ENCODE results near the gene RRP7A.
"Not testable (repeated sequence)": the region's sequence is repeated elsewhere in the genome, so short reads cannot be mapped to it uniquely, and the experiment has no call there.

The RRP7A gene

GRCh38 chr22:42535082-42535731 lies 15.6 kb upstream of the RRP7A start:
- DNase-seq, result not testable (repeated sequence)

GRCh38 chr22:42533638-42533977 lies 14.0 kb upstream of the RRP7A start:
- no peak for DNase-seq

- DNase-seq, result not testable (repeated sequence)
Observed at GRCh38 chr22:42531401-42532084, 11.9 kb upstream of the RRP7A start.

GRCh38 chr22:42529435-42529834 lies 9.8 kb upstream of the RRP7A start:
- not testable (repeated sequence) for DNase-seq

DNA sequence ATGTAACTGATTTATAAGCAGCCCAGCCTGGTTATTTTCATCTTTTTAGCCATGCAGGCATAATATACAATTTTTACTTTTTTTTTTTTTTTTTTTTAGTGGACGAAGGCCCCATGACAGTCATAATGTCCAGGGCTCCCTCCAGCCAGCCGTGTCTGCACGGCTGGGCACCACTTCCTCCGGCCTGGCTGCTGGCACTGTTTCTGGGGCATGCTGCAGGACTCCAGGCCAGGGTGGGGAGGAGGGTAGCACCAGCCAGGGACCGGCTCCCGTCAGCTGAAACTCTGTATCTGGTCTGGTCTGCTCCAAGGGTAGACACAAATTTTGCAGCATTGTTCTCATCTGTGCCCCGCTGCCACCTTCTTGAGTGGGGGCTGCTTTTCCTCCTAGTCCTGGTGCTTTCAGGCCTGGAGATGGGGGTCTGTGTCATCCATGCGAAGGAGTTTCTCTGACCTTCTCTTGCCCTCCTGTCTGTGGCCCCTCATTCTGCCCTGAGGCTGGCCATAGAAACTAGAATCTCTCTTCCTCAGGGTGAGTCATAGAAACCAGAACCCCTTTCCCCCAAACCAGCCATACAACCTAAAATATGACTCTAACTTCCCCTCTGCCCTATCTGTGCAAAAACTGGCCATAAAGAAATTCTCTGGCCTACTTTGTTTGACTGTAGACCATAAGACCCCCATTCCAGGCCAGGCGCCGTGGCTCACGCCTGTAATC lies 9.2 kb upstream of the RRP7A start:
- no peak for DNase-seq

- no peak for DNase-seq
Observed at GRCh38 chr22:42522546-42522945, 3.0 kb upstream of the RRP7A start.

DNA sequence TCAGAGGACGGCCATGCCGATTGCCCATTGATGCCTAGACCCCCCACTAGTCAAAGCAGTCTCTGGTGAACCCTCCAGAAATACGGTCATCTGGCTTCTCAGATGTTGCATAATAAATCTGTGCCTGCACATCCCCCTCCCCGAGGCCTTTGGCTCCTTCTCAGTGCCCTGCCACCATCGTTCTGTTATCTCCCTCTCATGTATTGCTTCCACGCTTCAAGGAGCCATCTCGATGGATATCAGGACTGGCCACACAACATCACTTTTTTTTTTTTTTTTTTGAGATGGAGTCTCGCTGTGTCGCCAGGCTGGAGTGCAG lies 1.6 kb upstream of the RRP7A start:
- no peak for DNase-seq

GRCh38 chr22:42518638-42519524 lies 715 bp downstream of the RRP7A start:
- DNase-seq, result not testable (repeated sequence)

GRCh38 chr22:42517103-42517502 lies 2.5 kb downstream of the RRP7A start:
- not testable (repeated sequence) for DNase-seq

- no peak for DNase-seq
Observed at GRCh38 chr22:42515896-42516295, 3.7 kb downstream of the RRP7A start.

DNA sequence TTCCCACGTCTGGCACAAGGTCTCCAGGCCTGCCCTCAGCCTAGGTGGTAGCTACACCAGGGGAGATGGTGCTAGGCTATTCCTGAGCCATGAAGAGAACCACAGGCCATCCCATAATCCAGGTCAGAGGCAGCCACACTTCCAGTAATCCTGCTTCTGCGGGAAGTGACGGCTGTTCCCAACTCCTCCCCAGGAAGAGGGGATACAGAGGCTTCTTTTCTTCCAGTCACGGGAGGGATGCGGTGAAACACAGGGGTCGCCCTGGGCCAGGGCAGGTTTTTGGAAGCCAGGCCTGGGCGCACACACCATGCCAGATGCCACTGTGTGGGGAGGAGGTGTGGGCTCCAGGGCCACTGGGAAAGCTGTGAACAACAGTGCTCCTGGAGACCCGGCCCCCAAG lies 4.3 kb downstream of the RRP7A start:
- not testable (repeated sequence) for DNase-seq

DNA sequence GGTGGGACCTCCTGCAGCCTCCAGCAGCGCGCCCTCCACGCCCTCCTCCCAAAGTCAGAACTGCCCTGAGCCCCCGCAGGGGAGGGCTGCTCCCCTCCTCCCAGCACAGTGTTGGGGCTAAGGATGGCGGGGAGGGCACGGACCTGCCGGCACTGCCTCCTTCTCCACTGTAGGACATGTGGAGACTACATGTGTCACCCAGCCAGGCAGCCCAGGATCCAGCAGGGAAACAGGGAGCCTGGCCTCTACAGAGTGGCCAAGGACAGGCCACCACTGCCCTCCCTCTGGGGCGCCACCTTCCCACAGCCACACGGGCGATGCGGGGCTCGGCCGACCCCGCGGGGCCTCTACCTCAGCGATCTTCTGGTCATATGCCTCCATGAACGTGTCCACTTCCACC lies 5.3 kb downstream of the RRP7A start:
- not testable (repeated sequence) for DNase-seq

DNA sequence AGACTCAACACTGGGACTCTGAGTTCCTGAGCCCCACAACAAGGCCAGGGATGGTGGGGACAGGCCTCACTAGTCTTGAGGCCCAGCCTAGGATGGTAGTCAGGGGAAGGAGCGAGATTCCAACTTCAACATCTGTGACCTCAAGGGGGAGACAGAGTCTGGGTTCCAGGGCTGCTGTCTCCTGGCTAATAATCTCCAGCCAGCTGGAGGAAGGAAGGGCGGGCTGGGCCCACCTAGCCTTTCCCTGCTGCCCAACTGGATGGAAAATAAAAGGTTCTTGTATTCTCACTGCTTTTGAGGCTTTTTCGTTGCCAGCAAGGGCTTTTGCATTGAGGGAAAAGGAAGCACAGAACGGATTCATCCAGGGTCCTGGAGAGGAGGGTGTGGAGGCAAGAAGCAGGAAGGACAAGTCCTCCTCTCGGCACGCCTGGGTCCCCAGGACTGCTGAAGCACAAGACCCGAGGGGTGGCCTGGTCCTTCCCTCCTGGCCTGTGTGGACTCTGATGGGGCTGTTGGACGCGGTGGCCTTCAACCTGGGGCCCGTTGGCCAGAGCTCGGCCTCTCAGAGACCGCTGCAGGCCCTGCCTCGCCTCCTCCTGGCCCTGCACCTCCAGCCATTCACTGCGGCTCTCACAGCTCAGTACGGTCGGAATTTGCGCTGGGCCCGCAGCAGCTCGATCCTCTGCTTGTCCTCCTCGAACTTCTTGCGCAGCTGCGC lies 7.2 kb downstream of the RRP7A start:
- not testable (repeated sequence) for DNase-seq

GRCh38 chr22:42511401-42511891 lies 8.2 kb downstream of the RRP7A start:
- no peak for DNase-seq

DNA sequence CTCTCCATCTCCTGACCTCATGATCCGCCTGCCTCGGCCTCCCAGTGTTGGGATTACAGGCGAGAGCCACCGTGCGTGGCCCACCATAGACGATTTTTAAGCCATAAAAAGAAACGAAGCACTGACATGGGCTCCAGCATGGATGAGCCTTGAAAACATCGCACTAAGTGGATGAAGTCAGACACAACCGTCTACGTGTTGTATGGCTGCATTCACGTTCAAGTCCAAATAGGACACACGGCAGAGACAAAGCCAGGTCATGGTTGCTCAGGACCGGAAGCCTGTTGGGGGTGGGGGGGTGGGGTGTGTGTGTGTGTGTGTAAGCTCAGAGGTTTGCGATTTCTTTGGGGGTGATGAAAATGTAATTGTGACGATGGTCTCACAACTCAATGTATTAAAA lies 10.0 kb downstream of the RRP7A start:
- DNase-seq, result no peak

DNA sequence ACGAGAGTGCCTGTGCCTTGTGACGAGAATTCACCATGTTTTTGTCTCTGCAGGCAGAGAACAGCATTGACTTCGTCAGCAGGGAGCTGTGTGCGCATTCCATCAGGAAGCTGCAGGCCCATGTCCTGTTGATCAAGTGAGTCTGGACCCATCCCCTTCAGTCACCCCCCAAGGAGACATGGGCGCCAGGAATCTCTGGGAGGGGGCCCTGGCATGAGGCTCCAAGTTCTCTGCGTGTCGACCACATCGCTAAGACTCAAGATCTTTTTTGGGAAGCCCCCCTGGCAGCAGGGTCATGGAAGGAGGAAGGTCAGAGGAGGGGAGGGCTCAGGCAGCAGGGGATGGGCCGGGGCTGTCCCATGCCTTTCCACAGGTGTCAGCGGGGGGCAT lies 10.6 kb downstream of the RRP7A start:
- not testable (repeated sequence) for DNase-seq

DNA sequence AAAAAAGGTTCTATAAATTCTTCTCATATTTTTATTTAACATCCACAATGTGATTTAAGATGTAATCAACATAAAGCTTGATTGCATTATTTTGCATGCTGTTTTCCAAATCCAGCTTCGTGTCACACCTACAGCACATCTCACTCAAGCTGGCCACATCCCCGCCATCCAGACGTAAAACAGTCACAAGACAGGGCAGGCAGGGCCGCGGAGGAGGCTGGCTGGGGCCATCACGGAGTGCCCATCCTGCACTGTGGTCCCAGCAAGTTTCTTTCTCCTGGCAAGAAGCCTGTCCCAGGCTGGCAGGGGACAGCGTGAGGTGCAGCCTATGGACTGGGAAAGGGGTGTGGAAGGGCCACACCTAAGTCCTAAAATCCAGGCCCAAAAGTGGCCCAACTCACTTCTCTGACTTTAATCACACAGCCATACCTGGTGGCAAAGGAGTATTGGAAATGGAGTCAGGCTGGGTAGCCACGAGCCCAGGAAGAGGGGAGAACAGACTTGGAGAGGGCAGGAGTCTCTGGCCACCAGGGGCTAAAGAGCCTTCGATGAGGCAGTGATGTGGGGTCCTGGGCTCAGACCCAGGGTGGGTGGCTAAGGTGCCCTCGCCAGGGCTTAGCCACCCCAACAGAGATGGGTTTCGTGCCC lies 11.1 kb downstream of the RRP7A start:
- not testable (repeated sequence) for DNase-seq

DNA sequence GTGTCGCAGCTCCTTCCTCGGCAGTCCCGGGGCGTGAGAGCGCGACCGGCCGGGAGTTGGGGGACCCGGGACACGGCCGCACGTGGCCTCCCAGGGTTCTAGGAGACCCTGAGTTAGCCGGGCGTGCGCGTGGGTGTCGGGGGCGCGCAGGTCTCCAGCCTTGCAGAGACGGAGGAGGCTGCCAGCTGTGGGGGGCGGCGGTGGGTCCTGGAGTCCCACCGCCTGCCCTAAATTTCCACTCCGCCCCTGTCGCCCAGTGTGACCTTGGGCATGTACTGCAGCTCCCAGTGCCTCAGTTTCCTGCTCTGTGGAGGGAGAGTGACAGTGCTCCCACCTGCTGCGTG lies 18.8 kb downstream of the RRP7A start:
- DNase-seq, result no peak

DNA sequence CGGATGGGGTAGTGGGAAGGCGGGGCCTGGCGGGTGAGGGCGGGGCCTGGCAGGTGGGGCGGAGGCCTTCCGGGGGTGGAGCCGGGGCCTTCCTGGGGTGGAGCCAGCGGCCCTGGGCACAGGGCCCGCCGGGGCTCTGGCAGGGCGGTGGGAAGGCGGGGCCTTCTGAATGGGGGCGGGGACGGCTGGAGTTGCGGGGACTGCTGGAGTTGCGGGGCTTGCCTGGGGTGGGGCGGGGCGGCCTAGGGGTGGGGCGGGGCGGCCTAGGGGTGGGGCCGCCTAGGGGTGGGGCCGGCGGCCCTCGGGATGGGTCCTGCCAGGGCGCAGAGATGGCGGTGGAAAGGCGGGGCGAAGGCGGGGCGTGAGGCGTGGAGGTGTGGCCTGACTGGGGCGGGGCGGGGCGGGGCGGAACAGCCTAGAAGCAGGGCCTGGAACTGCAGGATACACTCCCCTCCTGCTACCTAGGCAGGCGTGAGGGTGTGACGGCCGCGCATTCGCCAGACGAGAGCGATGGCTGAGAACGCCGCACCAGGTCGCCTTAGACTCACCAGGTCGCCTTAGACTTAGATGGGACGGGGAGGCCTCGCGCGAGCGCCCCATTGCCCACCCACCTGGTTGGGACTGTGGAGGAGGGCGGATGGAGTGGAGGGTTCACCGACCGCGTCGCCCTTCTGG lies 19.3 kb downstream of the RRP7A start:
- DNase-seq, result no peak

GRCh38 chr22:42499773-42500160 lies 19.8 kb downstream of the RRP7A start:
- DNase-seq, result not testable (repeated sequence)

GRCh38 chr22:42495533-42496141 lies 24.0 kb downstream of the RRP7A start:
- not testable (repeated sequence) for DNase-seq
